ENCODE data around the gene PRKCZ.
A peak's percentile ranks its signal among the peaks of the same experiment; 100 is the strongest.

The PRKCZ gene

GRCh38 chr1:2016123-2016522 is 34.1 kb upstream of the PRKCZ start:
- Histone ChIP-seq H3K27ac (ENCODE audit: low read length) (no peak overlapping the region), H3K27me3 (ENCODE audit: control insufficient read depth, insufficient read depth, low read length) (peaks cover 8% of the 10 kb centered on the region), H3K36me3 (ENCODE audit: control insufficient read depth, insufficient read depth, low read length) (no peaks in the 10 kb centered on the region), H3K4me3 (ENCODE audit: low read length) (no peak overlapping the region), H3K9me3 (ENCODE audit: control insufficient read depth, insufficient read depth, low read length) (no peaks in the 10 kb centered on the region), H3K4me1 (ENCODE audit: control insufficient read depth, insufficient read depth, low read length) (0 out of 2 replicates have a peak, but pooled peaks cover 1% of the 10 kb centered on the region)
- no CpG with 5 or more reads among the region's 9 CpGs for WGBS (ENCODE audit: insufficient coverage, insufficient read length)
- DNase-seq (ENCODE audit: low read depth, low spot score): no peak

- H3K36me3 ChIP-seq (ENCODE audit: control insufficient read depth, insufficient read depth, low read length): no peaks in the 10 kb centered on the region
- peak overlapping the region; percentile 35; the same call in 1 of the 2 replicates for H3K4me3 ChIP-seq (ENCODE audit: low read length)
- peaks cover 8% of the 10 kb centered on the region for H3K27me3 ChIP-seq (ENCODE audit: control insufficient read depth, insufficient read depth, low read length)
- no peaks in the 10 kb centered on the region for H3K9me3 ChIP-seq (ENCODE audit: control insufficient read depth, insufficient read depth, low read length)
- WGBS (ENCODE audit: insufficient coverage, insufficient read length): no CpG with 5 or more reads among the region's 48 CpGs
- no peak overlapping the region for H3K27ac ChIP-seq (ENCODE audit: low read length)
- DNase-seq (ENCODE audit: low read depth, low spot score): no peak
- H3K4me1 ChIP-seq (ENCODE audit: control insufficient read depth, insufficient read depth, low read length): peaks cover under 1% of the 10 kb centered on the region; the same call in 1 of the 2 replicates
Measured at GRCh38 chr1:2018217-2019171, 31.7 kb upstream of the PRKCZ start.

- H3K4me1 ChIP-seq (ENCODE audit: control insufficient read depth, insufficient read depth, low read length): no peaks in the 10 kb centered on the region; the same call in 1 of the 2 replicates
- no peaks in the 10 kb centered on the region for H3K36me3 ChIP-seq (ENCODE audit: control insufficient read depth, insufficient read depth, low read length)
- H3K4me3 ChIP-seq (ENCODE audit: low read length): peak within 1 kb of the TSS; percentile 43; the same call in 1 of the 2 replicates
- no peaks in the 10 kb centered on the region for H3K9me3 ChIP-seq (ENCODE audit: control insufficient read depth, insufficient read depth, low read length)
- H3K27ac ChIP-seq (ENCODE audit: low read length): no peak within 1 kb of the TSS
- no CpG with 5 or more reads among the region's 60 CpGs for WGBS (ENCODE audit: insufficient coverage, insufficient read length)
- H3K27me3 ChIP-seq (ENCODE audit: control insufficient read depth, insufficient read depth, low read length): peaks cover 8% of the 10 kb centered on the region
- no peak for DNase-seq (ENCODE audit: low read depth, low spot score)
Measured at GRCh38 chr1:2019172-2019543, 31.1 kb upstream of the PRKCZ start, which contains the start of gene GABRD. Gene GABRD, plus strand, starts transcription at chr1:2019345. Its CDS starts 79 bp downstream, at chr1:2019424.

GRCh38 chr1:2019571-2020309 is 30.5 kb upstream of the PRKCZ start:
- H3K27me3 ChIP-seq (ENCODE audit: control insufficient read depth, insufficient read depth, low read length): peaks cover 8% of the 10 kb centered on the region
- no peak for DNase-seq (ENCODE audit: low read depth, low spot score)
- H3K9me3 ChIP-seq (ENCODE audit: control insufficient read depth, insufficient read depth, low read length): no peaks in the 10 kb centered on the region
- H3K36me3 ChIP-seq (ENCODE audit: control insufficient read depth, insufficient read depth, low read length): no peaks in the 10 kb centered on the region
- peak overlapping the region; percentile 43; the same call in 1 of the 2 replicates for H3K4me3 ChIP-seq (ENCODE audit: low read length)
- H3K27ac ChIP-seq (ENCODE audit: low read length): no peak overlapping the region
- H3K4me1 ChIP-seq (ENCODE audit: control insufficient read depth, insufficient read depth, low read length): no peaks in the 10 kb centered on the region; the same call in 1 of the 2 replicates
- no CpG with 5 or more reads among the region's 61 CpGs for WGBS (ENCODE audit: insufficient coverage, insufficient read length)

GRCh38 chr1:2020310-2020655 is 29.9 kb upstream of the PRKCZ start:
- no peak overlapping the region for H3K4me3 ChIP-seq (ENCODE audit: low read length)
- WGBS (ENCODE audit: insufficient coverage, insufficient read length): no CpG with 5 or more reads among the region's 11 CpGs
- peaks cover 8% of the 10 kb centered on the region for H3K27me3 ChIP-seq (ENCODE audit: control insufficient read depth, insufficient read depth, low read length)
- no peak overlapping the region for H3K27ac ChIP-seq (ENCODE audit: low read length)
- no peaks in the 10 kb centered on the region; the same call in 1 of the 2 replicates for H3K4me1 ChIP-seq (ENCODE audit: control insufficient read depth, insufficient read depth, low read length)
- no peaks in the 10 kb centered on the region for H3K9me3 ChIP-seq (ENCODE audit: control insufficient read depth, insufficient read depth, low read length)
- no peaks in the 10 kb centered on the region for H3K36me3 ChIP-seq (ENCODE audit: control insufficient read depth, insufficient read depth, low read length)
- DNase-seq (ENCODE audit: low read depth, low spot score): no peak

GRCh38 chr1:2021550-2021949 is 28.7 kb upstream of the PRKCZ start:
- Histone ChIP-seq H3K4me3 (ENCODE audit: low read length) (no peak overlapping the region), H3K4me1 (ENCODE audit: control insufficient read depth, insufficient read depth, low read length) (no peaks in the 10 kb centered on the region; the same call in 1 of the 2 replicates), H3K36me3 (ENCODE audit: control insufficient read depth, insufficient read depth, low read length) (no peaks in the 10 kb centered on the region), H3K9me3 (ENCODE audit: control insufficient read depth, insufficient read depth, low read length) (no peaks in the 10 kb centered on the region), H3K27ac (ENCODE audit: low read length) (no peak overlapping the region), H3K27me3 (ENCODE audit: control insufficient read depth, insufficient read depth, low read length) (peaks cover 8% of the 10 kb centered on the region)
- DNase-seq (ENCODE audit: low read depth, low spot score): no peak
- no CpG with 5 or more reads among the region's 25 CpGs for WGBS (ENCODE audit: insufficient coverage, insufficient read length)

- Histone ChIP-seq H3K27me3 (ENCODE audit: control insufficient read depth, insufficient read depth, low read length) (peaks cover 8% of the 10 kb centered on the region), H3K4me1 (ENCODE audit: control insufficient read depth, insufficient read depth, low read length) (no peaks in the 10 kb centered on the region; the same call in 1 of the 2 replicates), H3K27ac (ENCODE audit: low read length) (no peak overlapping the region), H3K9me3 (ENCODE audit: control insufficient read depth, insufficient read depth, low read length) (no peaks in the 10 kb centered on the region), H3K36me3 (ENCODE audit: control insufficient read depth, insufficient read depth, low read length) (no peaks in the 10 kb centered on the region), H3K4me3 (ENCODE audit: low read length) (no peak overlapping the region)
- WGBS (ENCODE audit: insufficient coverage, insufficient read length): no CpG with 5 or more reads among the region's 21 CpGs
- no peak for DNase-seq (ENCODE audit: low read depth, low spot score)
Measured at GRCh38 chr1:2022063-2022770, 28.0 kb upstream of the PRKCZ start.

- H3K4me1 ChIP-seq (ENCODE audit: control insufficient read depth, insufficient read depth, low read length): no peaks in the 10 kb centered on the region; the same call in 1 of the 2 replicates
- H3K36me3 ChIP-seq (ENCODE audit: control insufficient read depth, insufficient read depth, low read length): no peaks in the 10 kb centered on the region
- H3K4me3 ChIP-seq (ENCODE audit: low read length): no peak overlapping the region
- WGBS (ENCODE audit: insufficient coverage, insufficient read length): no CpG with 5 or more reads among the region's 9 CpGs
- no peak for DNase-seq (ENCODE audit: low read depth, low spot score)
- H3K9me3 ChIP-seq (ENCODE audit: control insufficient read depth, insufficient read depth, low read length): no peaks in the 10 kb centered on the region
- no peak overlapping the region for H3K27ac ChIP-seq (ENCODE audit: low read length)
- H3K27me3 ChIP-seq (ENCODE audit: control insufficient read depth, insufficient read depth, low read length): peaks cover 8% of the 10 kb centered on the region
Measured at GRCh38 chr1:2023187-2023586, 27.0 kb upstream of the PRKCZ start.

- WGBS (ENCODE audit: insufficient coverage, insufficient read length): no CpG with 5 or more reads among the region's 10 CpGs
- H3K36me3 ChIP-seq (ENCODE audit: control insufficient read depth, insufficient read depth, low read length): no peaks in the 10 kb centered on the region
- H3K4me3 ChIP-seq (ENCODE audit: low read length): no peak overlapping the region
- H3K27me3 ChIP-seq (ENCODE audit: control insufficient read depth, insufficient read depth, low read length): peaks cover 8% of the 10 kb centered on the region
- H3K9me3 ChIP-seq (ENCODE audit: control insufficient read depth, insufficient read depth, low read length): no peaks in the 10 kb centered on the region
- no peaks in the 10 kb centered on the region; the same call in 1 of the 2 replicates for H3K4me1 ChIP-seq (ENCODE audit: control insufficient read depth, insufficient read depth, low read length)
- DNase-seq (ENCODE audit: low read depth, low spot score): no peak
- H3K27ac ChIP-seq (ENCODE audit: low read length): no peak overlapping the region
Measured at GRCh38 chr1:2024451-2024850, 25.8 kb upstream of the PRKCZ start.

- H3K27ac ChIP-seq (ENCODE audit: low read length): no peak overlapping the region
- peaks cover 6% of the 10 kb centered on the region for H3K27me3 ChIP-seq (ENCODE audit: control insufficient read depth, insufficient read depth, low read length)
- WGBS (ENCODE audit: insufficient coverage, insufficient read length): no CpG with 5 or more reads among the region's 18 CpGs
- H3K4me1 ChIP-seq (ENCODE audit: control insufficient read depth, insufficient read depth, low read length): no peaks in the 10 kb centered on the region; the same call in 1 of the 2 replicates
- H3K4me3 ChIP-seq (ENCODE audit: low read length): no peak overlapping the region
- no peaks in the 10 kb centered on the region for H3K36me3 ChIP-seq (ENCODE audit: control insufficient read depth, insufficient read depth, low read length)
- DNase-seq (ENCODE audit: low read depth, low spot score): no peak
- H3K9me3 ChIP-seq (ENCODE audit: control insufficient read depth, insufficient read depth, low read length): no peaks in the 10 kb centered on the region
Measured at GRCh38 chr1:2024887-2025286, 25.3 kb upstream of the PRKCZ start.
